Kidney glomerular epithelial cell (primary cell): ENCODE results near the gene SDF4.

ENCODE experiments used
- DNase-seq: peaks from one replicate; lab custom pipeline; 2025; lab: John Stamatoyannopoulos, UW

Gene SDF4

DNA sequence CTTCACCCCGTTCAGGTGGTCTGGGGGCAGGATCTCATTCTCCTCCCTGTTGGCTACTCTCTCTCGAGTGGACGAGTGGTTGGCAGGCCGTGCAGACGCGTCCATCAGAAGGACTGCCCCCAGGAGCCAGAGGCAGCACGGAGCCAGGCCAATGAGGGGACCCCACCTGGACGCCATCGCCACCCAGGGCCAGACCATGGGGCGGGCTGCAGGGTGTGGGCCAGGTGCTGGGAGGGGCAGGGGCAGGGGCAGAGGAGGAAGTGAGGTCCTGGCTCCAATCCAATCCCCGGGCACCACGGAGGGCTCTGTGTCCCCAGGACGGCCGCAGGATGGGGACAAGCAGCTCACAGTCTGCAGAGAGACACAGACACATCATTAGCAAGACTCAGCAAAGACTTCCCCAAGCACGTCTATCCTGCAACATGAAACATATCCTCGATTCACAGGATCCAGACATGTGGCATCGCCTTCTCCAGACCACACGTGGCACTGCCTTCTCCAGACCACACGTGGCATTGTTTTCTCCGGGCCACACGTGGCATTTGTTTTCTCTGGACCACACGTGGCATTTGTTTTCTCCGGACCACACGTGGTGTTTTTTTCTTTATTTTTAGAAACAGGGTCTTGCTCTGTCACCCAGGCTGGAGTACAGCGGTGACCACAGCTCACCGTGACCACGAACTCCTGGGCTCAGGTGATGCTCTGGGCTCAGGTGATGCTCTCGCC lies 3.0 kb downstream of the SDF4 start:
- DNase-seq: no peak

DNA sequence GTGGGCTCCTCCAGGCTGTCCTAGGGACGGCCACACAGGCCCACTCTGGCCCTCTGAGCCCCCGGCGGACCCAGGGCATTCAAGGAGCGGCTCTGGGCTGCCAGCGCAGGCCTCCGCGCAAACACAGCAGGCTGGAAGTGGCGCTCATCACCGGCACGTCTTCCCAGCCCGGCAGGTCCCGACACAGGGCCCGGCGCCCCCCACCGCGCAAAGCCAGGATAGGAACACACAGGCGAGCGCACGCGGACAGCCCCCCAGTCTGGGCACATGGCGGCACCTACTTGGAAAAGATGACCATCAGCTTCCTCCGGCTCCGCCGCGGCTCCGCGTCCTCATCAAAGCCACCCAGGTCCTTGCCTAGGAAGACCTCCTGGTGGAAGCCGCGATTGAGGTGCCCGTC lies 3.6 kb downstream of the SDF4 start:
- no peak for DNase-seq

- no peak for DNase-seq
These were observed 4.4 kb downstream of the SDF4 start for GRCh38 chr1:1227386-1227785.

- DNase-seq: no peak
These were observed 5.0 kb downstream of the SDF4 start for GRCh38 chr1:1226566-1227362.

- no peak for DNase-seq
These were observed 5.9 kb downstream of the SDF4 start for GRCh38 chr1:1225913-1226312.

GRCh38 chr1:1225238-1225845 lies 6.5 kb downstream of the SDF4 start:
- DNase-seq: no peak

- no peak for DNase-seq
These were observed 7.9 kb downstream of the SDF4 start for GRCh38 chr1:1223891-1224290.

DNA sequence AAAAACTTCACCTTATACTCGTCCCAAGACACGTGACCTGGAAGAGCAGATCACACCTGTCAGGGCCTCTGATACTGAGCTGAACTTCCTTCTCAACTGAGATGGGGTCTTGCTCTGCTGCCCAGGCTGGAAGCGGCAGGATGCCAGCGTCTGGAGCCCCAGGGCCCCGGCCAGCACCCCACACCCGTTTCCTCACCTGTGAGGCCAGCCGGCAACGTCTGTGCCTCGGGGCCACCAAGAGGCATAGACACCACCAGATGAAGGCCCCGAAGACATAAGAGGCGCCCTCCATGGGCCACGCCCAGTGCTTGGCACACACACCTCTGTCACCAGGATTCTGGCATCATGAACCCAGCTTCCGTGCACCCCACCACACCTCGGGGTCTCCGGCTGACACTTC lies 8.5 kb downstream of the SDF4 start:
- DNase-seq: no peak

DNA sequence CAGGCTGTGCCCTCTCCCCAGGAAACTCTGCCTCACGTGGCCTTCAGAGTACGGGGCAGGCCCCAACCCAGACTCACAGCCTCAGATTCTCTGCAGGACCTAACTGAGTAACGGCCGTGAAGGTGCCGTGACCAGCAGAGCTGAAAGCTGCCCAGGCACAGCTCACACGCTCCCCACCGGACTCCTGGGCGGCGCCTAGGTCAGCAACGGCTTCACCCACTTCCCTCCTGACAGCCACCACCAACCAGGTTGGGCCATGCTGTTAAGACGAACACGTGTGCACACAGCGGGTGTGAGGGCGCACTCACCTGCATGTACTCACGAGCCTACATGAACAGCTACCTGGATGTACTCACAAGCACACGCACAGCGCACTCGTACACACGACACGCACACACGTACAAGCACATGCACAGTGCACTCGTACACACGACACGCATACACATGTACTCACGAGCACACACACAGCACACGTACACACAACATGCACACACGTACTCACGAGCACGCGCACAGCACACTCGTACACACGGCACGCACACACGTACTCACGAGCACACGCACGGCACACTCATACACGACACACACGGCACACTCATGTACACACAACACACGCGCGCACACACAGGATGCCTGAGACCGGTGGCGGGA lies 9.1 kb downstream of the SDF4 start:
- no peak for DNase-seq

GRCh38 chr1:1221887-1222574 lies 9.8 kb downstream of the SDF4 start:
- no peak for DNase-seq

GRCh38 chr1:1220197-1220596 lies 11.6 kb downstream of the SDF4 start:
- DNase-seq: no peak

- DNase-seq: no peak
These were observed 12.5 kb downstream of the SDF4 start for GRCh38 chr1:1219341-1219740.

DNA sequence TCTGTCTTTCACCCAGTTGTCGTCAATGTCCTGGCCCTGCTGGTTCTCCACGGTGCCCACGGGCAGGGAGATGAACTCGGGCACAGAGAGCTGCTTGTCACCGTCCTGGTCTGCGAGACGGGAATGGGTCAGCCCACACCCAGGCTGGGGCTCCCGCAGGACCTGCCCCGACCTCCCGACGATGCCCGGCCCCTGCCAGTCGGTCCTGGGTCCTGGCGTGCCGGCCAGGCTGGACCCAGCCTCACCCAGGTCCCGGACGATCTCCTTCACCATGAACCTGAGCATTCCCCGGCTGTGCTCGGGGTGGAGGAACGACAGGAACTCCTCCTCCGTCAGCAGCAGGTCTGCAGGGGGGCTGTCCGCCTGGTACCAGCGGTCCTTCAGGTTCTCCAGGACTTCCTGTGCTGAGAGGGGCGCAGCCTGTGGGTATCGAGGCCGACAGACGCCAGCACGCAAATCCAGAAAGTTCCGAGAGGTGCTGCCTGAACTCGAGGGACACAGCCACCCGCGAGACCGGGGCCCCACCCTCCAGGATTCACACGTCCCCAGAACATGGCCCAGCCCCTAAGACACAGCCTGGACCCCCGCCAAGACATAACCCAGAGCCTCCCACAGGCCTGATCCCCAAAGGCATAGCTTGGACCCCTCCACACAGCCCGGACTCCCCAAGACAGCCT lies 13.1 kb downstream of the SDF4 start:
- no peak for DNase-seq

DNA sequence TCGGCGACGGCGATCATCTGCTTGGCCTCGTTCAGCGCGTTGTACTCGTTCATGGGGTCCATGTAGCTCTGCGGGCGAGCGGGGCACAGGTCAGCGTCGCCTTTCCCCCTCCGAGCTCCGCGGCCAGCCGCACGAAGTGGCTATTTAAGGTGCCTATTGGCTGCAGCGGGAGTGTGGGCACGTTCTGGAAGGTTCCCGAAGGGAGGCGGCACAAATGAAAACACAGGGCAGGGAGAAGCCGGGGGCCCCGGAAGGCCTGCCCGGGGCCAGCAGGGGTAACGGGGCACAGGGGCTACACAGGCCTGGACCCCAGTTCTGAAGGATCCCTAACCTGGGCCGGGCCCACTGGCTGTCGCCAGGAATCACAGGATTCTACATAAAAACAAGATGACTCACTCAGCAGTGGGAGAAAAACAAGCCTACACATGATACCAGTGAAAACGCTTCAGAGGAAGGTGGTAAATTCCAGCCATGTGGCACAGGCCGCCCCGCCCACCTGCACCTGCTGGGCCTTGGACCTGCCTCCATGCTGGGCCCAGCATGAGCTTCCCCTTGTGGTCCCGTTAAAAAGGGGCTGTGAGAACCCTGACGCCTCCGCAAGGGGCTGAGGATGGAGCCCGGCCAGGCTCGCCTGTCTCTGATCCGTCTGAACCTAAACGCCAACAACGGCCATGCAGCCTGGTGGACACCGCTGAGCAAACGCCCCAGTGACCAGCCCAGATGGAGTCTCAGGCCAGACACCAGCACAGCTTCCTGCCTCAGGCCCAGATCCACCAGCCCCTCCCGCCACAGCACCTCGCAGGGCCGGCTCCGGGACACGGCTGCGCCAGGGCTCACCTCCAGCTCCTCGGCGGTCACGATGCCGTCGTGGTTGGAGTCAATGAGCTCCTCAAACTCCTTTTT lies 13.9 kb downstream of the SDF4 start:
- DNase-seq: peak; percentile 6

DNA sequence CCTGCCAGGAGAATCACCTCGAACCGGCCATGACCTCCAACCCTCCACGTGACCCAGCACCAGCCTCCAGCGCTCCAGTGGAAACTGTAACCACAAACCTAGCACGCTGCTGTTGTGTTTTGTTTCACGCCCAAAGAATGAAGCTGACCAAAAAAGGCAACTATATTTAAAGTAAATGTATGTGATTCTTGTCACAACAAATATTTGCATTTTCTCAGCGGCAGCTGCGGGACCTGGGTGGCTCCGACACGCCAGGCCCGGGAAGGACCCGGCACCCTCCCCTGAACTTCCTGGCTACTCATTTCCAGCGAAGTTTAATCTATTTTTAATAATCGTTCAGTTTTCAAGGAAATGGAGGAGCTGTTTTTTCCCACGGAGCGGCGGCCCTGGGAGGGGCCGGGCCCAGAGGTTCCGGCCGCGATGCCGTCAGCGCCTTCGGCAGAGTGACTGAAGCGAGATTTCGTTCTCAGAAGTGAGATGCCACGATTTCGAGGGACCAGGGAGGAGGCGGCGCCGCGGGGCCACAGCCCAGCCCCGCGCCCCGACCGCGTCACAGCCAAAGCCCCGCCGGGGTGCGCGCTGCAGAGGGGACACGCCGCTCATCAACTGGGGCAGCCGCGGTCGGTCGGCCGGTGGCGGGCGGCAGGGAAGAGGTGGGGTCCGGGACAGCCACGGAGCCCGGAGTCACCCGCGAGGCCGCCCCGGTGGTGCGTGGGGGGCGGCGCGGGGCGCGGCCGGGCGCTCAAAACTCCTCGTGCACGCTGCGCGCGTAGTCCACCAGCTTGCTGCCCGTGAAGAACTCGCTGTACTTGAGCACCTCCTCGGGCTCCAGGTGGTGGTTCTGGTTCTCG lies 14.8 kb downstream of the SDF4 start:
- DNase-seq: no peak

DNA sequence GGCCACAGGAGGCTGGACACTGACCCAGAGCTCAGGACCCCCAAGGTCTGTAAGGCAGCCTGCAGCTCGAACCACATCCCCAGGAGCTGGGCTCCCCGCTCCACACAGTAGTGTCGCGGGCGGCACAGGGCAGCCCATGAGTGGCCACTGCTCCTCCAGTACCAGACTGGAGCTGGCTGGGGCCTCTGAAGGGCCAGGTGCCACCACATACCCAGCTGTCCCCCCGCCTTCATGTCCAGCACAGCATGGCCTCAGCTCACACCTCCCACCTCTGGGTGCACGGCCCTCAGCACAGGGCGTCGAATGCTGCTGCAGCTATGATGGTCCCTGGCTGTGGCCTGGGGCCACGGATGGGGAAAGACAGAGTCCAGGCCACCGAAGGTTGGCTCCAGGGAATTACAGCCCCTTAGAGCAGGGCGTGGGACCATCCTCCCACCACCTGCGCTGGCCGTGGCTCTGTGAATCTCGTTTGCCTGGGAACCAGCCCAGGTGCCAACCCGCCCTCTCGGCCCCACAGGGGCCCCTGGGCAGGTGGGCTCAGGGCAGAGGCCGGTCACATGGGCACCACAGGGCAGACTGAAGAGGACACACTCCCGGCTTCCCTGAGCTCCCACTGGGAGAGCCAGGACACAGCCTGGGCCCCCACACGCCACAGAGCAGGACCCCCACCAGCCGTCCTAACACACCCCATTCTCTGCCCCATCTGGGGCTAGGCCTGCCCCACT lies 15.8 kb downstream of the SDF4 start:
- DNase-seq: no peak

DNA sequence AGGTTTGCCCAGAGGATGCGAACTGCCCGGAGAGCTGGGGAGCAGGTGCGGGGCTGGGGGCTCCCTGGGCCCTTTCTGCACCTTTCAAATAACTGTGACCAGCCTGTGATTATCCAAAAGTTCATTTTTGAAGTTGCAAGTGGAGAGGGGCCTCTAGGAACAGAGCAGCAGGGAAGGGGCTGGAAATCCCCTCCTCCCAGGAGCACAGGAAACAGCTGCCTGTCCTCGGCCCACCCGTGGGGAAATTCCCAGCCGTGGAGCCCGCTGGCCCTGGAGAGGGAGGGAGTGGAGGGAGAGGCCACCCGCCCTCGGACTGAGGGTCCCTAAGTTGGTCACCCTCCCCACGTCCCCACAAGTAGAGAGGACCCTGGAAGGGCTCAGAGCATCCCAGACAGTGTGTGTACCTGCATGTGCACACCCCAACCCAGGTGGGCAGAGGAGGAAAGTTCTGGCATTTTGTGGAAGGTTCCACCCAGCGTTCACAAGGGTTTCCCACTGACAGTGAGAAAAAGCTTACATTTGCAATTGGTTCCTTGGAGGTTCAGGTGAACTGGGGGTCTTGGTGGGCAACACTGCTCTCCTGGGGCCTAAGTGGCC lies 16.6 kb downstream of the SDF4 start:
- no peak for DNase-seq
